ENCODE measurements around the gene FCHO1.

The FCHO1 gene

DNA sequence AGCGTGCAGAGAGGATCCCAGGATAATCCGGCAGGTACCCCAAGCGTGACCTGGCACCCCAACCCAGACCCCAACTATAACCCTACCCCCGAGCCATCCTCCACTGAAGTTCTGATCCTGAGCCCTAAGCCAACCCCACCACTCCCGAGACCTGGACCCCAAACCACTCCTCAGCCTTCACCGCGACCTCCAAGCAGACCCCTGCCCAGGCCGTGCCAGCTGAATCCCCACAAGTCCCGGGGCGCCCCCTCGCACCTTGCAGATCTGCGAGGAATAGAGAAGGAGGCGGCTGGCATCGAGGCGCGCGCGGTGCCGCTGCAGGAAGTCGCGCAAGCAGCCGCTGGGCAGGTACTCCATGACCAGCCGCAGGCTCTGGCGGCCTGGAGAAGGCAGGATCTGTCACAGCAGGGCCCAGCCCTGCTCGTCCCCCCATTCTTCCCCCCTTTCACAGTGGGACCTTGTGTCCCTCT, 80.2 kb downstream of the FCHO1 start:
- no peak for ATAC-seq (ENCODE audit: insufficient read depth, low read depth)
- Histone ChIP-seq H3K9ac (ENCODE audit: low read depth, low read length) (no peak overlapping the region), H4K20me1 (ENCODE audit: insufficient read depth, low read length) (no peaks in the 10 kb centered on the region), H3K27me3 (ENCODE audit: insufficient read depth, low read length, poor library complexity) (no peaks in the 10 kb centered on the region), H3K27ac (ENCODE audit: low read length) (no peak overlapping the region), H2AFZ (ENCODE audit: low read depth, low read length) (no peak overlapping the region), H3K36me3 (ENCODE audit: insufficient read depth, low read length) (0 out of 2 replicates have a peak, but pooled peaks cover 3% of the 10 kb centered on the region), H3K4me3 (ENCODE audit: low read depth in 1 of 2, low read length in 2 of 2) (no peak overlapping the region), H3K4me2 (ENCODE audit: insufficient read depth, low read length) (no peak overlapping the region), H3K4me1 (ENCODE audit: insufficient read depth, low read length) (no peaks in the 10 kb centered on the region), H3K79me2 (ENCODE audit: insufficient read depth, low read length) (no peaks in the 10 kb centered on the region), H3K9me3 (ENCODE audit: insufficient read depth, low read length, severe bottlenecking) (no peaks in the 10 kb centered on the region)
- TF ChIP-seq, protein P1, sequence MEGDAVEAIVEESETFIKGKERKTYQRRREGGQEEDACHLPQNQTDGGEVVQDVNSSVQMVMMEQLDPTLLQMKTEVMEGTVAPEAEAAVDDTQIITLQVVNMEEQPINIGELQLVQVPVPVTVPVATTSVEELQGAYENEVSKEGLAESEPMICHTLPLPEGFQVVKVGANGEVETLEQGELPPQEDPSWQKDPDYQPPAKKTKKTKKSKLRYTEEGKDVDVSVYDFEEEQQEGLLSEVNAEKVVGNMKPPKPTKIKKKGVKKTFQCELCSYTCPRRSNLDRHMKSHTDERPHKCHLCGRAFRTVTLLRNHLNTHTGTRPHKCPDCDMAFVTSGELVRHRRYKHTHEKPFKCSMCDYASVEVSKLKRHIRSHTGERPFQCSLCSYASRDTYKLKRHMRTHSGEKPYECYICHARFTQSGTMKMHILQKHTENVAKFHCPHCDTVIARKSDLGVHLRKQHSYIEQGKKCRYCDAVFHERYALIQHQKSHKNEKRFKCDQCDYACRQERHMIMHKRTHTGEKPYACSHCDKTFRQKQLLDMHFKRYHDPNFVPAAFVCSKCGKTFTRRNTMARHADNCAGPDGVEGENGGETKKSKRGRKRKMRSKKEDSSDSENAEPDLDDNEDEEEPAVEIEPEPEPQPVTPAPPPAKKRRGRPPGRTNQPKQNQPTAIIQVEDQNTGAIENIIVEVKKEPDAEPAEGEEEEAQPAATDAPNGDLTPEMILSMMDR (IDR thresholded peaks at IDR 0.05; ENCODE audit: borderline replicate concordance, extremely low read depth, low read length, poor library complexity, severe bottlenecking): no peak
- TF ChIP-seq EZH2 (IDR thresholded peaks at IDR 0.05; ENCODE audit: borderline replicate concordance, low read depth, low read length, severe bottlenecking): no peak
- DNase-seq: no peak

DNA sequence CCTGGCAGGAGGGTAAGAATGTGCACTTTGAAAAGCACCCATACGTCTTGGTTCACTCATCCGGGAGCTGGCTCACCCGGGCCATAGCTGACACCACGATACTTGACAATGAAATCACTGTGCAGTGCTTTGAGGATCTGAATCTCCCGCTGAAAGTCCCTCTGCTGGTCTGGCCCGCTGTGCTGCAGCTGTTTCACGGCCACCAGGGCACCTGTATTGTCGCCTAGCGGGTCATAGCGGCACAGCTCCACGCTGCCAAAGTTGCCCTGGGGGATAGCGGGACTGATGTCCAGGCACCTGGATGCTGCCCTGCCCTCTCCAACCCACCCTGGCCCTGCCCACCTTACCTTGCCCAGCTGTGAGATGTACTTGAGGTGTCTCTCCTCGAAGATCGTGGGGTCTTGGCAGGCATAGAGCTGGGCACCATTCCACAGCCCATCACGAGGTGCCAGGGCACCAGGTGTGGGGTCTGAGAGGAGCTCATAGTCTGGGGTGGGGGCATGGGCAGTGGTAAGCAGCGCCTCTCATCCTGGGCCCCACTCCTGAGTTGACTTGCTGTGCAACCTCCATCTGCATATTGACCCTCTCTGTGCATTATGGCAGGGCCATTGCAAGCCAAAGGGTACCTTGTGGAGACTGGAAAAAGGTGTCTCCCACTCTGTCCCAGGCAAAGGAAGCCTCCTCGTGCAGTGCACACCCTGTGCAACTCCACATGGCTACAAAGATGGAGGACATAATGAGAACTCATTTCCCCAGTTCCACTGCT, 81.3 kb downstream of the FCHO1 start:
- DNase-seq (no peak), ATAC-seq (ENCODE audit: insufficient read depth, low read depth) (no peak)
- H3K79me2 ChIP-seq (ENCODE audit: insufficient read depth, low read length): no peaks in the 10 kb centered on the region
- H3K36me3 ChIP-seq (ENCODE audit: insufficient read depth, low read length): 0 out of 2 replicates have a peak, but pooled peaks cover 3% of the 10 kb centered on the region
- no peaks in the 10 kb centered on the region for H3K4me1 ChIP-seq (ENCODE audit: insufficient read depth, low read length)
- H3K9me3 ChIP-seq (ENCODE audit: insufficient read depth, low read length, severe bottlenecking): no peaks in the 10 kb centered on the region
- no peaks in the 10 kb centered on the region for H4K20me1 ChIP-seq (ENCODE audit: insufficient read depth, low read length)
- H2AFZ ChIP-seq (ENCODE audit: low read depth, low read length): no peak overlapping the region
- no peak overlapping the region for H3K27ac ChIP-seq (ENCODE audit: low read length)
- TF ChIP-seq, protein P1 (IDR thresholded peaks at IDR 0.05; ENCODE audit: borderline replicate concordance, extremely low read depth, low read length, poor library complexity, severe bottlenecking): no peak
- TF ChIP-seq EZH2 (IDR thresholded peaks at IDR 0.05; ENCODE audit: borderline replicate concordance, low read depth, low read length, severe bottlenecking): no peak
- no peak overlapping the region for H3K4me3 ChIP-seq (ENCODE audit: low read depth in 1 of 2, low read length in 2 of 2)
- H3K4me2 ChIP-seq (ENCODE audit: insufficient read depth, low read length): no peak overlapping the region
- H3K9ac ChIP-seq (ENCODE audit: low read depth, low read length): no peak overlapping the region
- H3K27me3 ChIP-seq (ENCODE audit: insufficient read depth, low read length, poor library complexity): no peaks in the 10 kb centered on the region

DNA sequence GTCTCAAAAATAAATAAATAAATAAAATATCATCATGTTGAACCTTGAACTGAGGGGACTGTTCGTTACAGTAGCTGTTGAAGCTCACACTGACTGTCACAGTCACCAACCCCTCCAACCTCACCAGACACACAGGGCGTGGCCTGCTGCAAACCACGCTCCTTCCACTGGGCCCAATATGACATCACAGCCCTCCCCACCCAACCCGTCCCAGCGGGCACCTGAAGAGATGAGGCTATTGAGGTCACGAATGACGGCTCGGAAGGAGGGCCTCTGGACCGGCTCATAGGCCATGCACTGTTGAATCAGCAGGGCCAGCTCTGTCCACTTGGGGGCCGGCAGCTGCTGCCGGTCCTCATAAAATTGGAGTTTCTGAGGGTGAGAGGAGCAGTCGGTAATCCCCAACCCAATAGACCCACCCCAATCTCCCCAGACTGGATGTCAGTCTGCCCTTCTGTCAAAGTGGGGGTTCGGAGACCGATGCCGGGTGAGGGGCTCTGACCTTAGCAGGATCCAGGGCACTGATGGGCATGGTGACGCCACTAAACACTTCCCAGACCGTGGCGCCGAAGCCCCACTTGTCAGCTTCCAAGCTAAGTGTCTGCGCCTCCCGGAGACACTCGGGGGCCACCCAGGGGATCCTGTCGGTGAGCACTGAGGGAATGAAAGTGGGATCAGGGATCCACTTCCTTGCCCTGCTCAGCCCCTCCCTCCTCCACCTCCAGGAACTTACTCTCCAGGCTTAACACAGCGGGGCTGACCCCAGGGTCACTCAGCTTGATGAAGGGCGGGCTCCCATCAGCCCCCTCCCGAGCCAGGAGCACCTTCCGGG, 83.3 kb downstream of the FCHO1 start:
- H3K4me1 ChIP-seq (ENCODE audit: insufficient read depth, low read length): no peaks in the 10 kb centered on the region
- no peaks in the 10 kb centered on the region for H3K9me3 ChIP-seq (ENCODE audit: insufficient read depth, low read length, severe bottlenecking)
- TF ChIP-seq, protein P1 (IDR thresholded peaks at IDR 0.05; ENCODE audit: borderline replicate concordance, extremely low read depth, low read length, poor library complexity, severe bottlenecking): peak; percentile 6
- TF ChIP-seq EZH2 (IDR thresholded peaks at IDR 0.05; ENCODE audit: borderline replicate concordance, low read depth, low read length, severe bottlenecking): no peak
- ATAC-seq (ENCODE audit: insufficient read depth, low read depth) (no peak), DNase-seq (no peak)
- H3K27me3 ChIP-seq (ENCODE audit: insufficient read depth, low read length, poor library complexity): no peaks in the 10 kb centered on the region
- no peak overlapping the region for H3K4me3 ChIP-seq (ENCODE audit: low read depth in 1 of 2, low read length in 2 of 2)
- no peak overlapping the region for H2AFZ ChIP-seq (ENCODE audit: low read depth, low read length)
- H3K36me3 ChIP-seq (ENCODE audit: insufficient read depth, low read length): 0 out of 2 replicates have a peak, but pooled peaks cover 3% of the 10 kb centered on the region
- H3K9ac ChIP-seq (ENCODE audit: low read depth, low read length): no peak overlapping the region
- no peaks in the 10 kb centered on the region for H4K20me1 ChIP-seq (ENCODE audit: insufficient read depth, low read length)
- H3K79me2 ChIP-seq (ENCODE audit: insufficient read depth, low read length): no peaks in the 10 kb centered on the region
- H3K27ac ChIP-seq (ENCODE audit: low read length): no peak overlapping the region
- no peak overlapping the region for H3K4me2 ChIP-seq (ENCODE audit: insufficient read depth, low read length)
